ENCODE measurements around the gene LDHD. TPM values are rescaled to one million over a fixed set of nuclear protein-coding genes. Genes with fewer than 3 reads are reported as not detected.

The LDHD gene
- total RNA-seq, 4 donors from 2014 or later, result 10.2 to 41.3 (median 26.3) TPM

DNA sequence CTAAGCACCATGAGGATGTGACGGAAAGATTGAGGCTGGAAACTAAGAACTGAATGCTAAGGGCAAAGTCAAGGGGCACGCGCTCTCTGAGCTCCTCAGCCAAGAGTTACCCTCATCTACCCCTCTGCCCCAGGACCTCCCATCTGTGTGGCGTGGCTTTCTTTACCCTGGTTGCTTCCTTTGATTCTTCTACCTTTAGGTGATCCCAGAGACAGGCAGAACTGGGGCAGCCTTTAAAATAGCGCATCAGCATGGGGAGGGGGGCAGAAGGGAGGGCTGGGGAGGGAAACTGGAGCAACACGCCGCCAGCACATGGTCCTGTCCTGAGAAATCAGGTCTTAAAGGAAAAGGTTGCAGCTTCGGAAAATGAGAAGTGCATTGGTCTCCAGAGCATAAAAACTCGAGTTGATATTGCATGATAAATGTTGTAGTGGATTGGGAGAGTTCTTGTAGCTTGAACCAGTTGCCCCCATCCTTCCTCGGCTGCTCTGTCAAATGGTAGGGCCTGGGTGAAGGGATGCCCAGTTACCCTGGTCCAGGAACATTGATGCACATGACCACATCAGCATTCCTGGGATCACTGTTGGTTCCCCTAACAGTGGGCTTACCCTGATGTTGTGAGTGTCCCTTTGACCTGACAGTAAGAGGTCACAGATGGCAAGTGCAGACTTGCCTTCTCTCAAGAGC lies 29.7 kb downstream of the LDHD start:
- H3K9me3 ChIP-seq, result no peaks in the 10 kb centered on the region
- peaks cover 37 to 45% of the 10 kb centered on the region in 2 donors for H3K4me1 ChIP-seq
- no peak for DNase-seq
- TF ChIP-seq, protein P1, sequence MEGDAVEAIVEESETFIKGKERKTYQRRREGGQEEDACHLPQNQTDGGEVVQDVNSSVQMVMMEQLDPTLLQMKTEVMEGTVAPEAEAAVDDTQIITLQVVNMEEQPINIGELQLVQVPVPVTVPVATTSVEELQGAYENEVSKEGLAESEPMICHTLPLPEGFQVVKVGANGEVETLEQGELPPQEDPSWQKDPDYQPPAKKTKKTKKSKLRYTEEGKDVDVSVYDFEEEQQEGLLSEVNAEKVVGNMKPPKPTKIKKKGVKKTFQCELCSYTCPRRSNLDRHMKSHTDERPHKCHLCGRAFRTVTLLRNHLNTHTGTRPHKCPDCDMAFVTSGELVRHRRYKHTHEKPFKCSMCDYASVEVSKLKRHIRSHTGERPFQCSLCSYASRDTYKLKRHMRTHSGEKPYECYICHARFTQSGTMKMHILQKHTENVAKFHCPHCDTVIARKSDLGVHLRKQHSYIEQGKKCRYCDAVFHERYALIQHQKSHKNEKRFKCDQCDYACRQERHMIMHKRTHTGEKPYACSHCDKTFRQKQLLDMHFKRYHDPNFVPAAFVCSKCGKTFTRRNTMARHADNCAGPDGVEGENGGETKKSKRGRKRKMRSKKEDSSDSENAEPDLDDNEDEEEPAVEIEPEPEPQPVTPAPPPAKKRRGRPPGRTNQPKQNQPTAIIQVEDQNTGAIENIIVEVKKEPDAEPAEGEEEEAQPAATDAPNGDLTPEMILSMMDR (IDR thresholded peaks at IDR 0.05), result no peak
- no peak for TF ChIP-seq POLR2A (IDR thresholded peaks at IDR 0.05)
- H3K36me3 ChIP-seq, result no peaks in the 10 kb centered on the region
- intact Hi-C loops (cut with DNase I), result no loop called here
- H3K27ac ChIP-seq, result peak overlapping the region in 2 of 3 donors; percentile 37 to 74
- 87 to 89% methylated on average over 10 of the region's 10 CpGs for WGBS, 2 donors
- H3K27me3 ChIP-seq, result no peaks in the 10 kb centered on the region
- no peak overlapping the region for H3K4me3 ChIP-seq (replicated peaks in 1 of 3)

DNA sequence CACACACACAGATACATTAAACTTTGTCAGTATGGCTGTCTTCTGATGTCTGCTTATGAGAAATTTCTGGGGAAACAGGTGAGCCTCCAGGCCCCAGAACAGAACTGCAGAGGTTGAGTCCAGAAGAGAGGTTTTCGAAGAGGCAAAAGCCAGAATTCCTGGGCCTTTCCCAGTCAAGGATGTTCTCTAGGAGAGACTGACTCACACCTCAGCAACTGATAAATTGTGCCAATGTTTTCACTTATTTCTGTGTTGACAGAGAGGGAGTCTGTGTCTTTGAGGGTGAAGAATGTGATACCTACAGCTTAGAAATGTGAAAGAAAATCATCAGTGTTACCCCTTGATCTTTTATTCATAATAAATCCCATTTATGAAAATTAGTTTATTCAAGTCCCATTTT lies 30.3 kb downstream of the LDHD start:
- no peak for TF ChIP-seq POLR2A (IDR thresholded peaks at IDR 0.05)
- TF ChIP-seq, protein P1 (IDR thresholded peaks at IDR 0.05), result no peak
- H3K4me1 ChIP-seq, result peaks cover 40 to 46% of the 10 kb centered on the region in 2 donors
- intact Hi-C loops (cut with DNase I), result no loop called here
- WGBS, 2 donors, result 85 to 100% methylated on average over 1 of the region's 1 CpG
- H3K27ac ChIP-seq, result peak overlapping the region in 2 of 3 donors; percentile 37 to 74
- no peaks in the 10 kb centered on the region for H3K27me3 ChIP-seq
- no peaks in the 10 kb centered on the region for H3K36me3 ChIP-seq
- no peak for DNase-seq
- no peaks in the 10 kb centered on the region for H3K9me3 ChIP-seq
- H3K4me3 ChIP-seq (replicated peaks in 1 of 3), result no peak overlapping the region

DNA sequence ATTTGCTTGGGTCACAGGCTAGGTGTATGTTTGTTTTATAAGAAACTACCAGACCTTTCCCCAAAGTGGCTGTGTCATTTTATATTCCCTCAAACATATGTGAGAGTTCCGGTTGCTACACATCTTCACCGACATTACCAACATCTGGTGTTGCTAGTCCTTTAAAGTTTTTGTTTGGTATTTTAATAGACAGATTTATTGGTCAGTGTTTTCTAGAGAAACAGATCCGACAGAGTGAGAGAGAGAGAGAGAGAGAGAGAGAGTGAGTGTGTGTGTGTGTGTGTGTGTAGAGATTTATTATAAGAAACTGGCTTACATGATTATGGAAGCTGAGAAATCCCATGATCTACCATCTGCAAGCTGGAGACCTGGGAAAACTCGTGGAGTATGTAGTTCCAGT lies 31.0 kb downstream of the LDHD start:
- Histone ChIP-seq H3K27ac (no peak overlapping the region), H3K4me1 (peaks cover 44 to 46% of the 10 kb centered on the region in 2 donors)
- WGBS, 2 donors, result 90 to 93% methylated on average over 4 of the region's 4 CpGs

DNA sequence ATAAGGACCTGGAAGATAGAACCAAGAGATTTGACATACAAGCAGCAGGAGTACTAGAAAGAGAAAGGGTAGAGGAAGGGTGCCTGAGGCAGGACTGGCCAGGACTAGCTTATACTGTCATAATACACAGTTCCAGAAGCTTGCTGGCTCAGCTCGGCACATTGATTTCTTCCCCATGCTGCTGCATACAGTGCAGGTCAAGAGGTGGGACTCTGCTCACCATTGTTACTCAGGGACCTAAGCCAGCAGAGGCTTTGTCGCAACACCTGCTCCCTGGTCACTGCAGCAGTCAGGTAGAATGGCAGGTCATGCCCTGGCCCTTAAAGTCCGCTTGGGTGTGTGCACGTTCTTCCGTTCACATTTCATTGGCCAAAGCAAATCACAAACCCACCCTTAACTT lies 32.8 kb downstream of the LDHD start:
- TF ChIP-seq POLR2A (IDR thresholded peaks at IDR 0.05), result no peak
- TF ChIP-seq, protein P1 (IDR thresholded peaks at IDR 0.05), result no peak
- no peak overlapping the region for H3K27ac ChIP-seq
- no peaks in the 10 kb centered on the region for H3K27me3 ChIP-seq
- peaks cover 40 to 44% of the 10 kb centered on the region in 2 donors for H3K4me1 ChIP-seq
- WGBS, 2 donors, result 87 to 96% methylated on average over 5 of the region's 5 CpGs
- no peaks in the 10 kb centered on the region for H3K36me3 ChIP-seq
- DNase-seq, result no peak
- H3K4me3 ChIP-seq (replicated peaks in 1 of 3), result no peak overlapping the region
- intact Hi-C loops (cut with DNase I), result no loop called here
- H3K9me3 ChIP-seq, result no peaks in the 10 kb centered on the region

More for the DNA sequence above, 31.0 kb downstream of the LDHD start:
- intact Hi-C loops (cut with DNase I), result no loop called here
- no peaks in the 10 kb centered on the region for H3K36me3 ChIP-seq
- TF ChIP-seq, protein P1 (IDR thresholded peaks at IDR 0.05), result no peak
- TF ChIP-seq POLR2A (IDR thresholded peaks at IDR 0.05), result no peak
- no peaks in the 10 kb centered on the region for H3K27me3 ChIP-seq
- H3K4me3 ChIP-seq (replicated peaks in 1 of 3), result no peak overlapping the region
- H3K9me3 ChIP-seq, result no peaks in the 10 kb centered on the region
- DNase-seq, result no peak

DNA sequence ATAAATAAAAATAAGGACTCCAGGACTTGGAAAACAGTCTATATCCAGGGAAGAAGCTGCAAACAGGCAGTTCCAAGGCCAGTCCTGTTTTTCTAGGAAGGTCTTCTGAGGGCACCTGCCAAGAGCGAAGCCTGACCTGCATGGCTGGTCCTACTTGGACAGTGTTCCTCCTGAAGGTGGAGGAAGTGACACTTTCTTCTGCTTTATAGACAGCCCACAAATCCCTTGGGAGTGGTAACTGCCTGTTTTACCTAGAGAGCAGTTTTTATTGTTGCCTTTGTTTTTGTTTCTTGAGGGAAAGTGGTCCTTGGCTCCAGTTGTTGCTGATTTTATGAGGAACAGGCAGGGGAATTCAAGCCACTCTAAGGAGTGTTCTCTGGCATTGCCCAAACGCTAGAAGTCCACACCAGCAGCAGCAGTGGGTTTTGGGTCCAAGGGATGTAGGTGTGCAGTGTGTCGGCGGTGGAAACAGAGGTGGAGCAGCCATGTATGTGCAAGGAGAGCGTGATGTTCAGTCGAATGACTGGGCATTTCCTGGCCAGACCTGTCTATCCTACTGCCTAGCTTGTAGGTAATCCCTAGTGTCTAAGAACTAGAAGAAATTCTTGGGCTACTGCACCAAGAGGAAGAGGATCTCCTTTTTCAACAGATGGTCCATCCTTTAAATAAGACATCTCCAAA lies 35.3 kb downstream of the LDHD start:
- H3K27ac ChIP-seq, result peak overlapping the region in 2 of 3 donors; percentile 2 to 48
- intact Hi-C loops (cut with DNase I), result no loop called here
- H3K9me3 ChIP-seq, result no peaks in the 10 kb centered on the region
- peaks cover 15 to 22% of the 10 kb centered on the region in 2 donors for H3K4me1 ChIP-seq
- H3K4me3 ChIP-seq (replicated peaks in 1 of 3), result no peak overlapping the region
- no peaks in the 10 kb centered on the region for H3K36me3 ChIP-seq
- H3K27me3 ChIP-seq, result no peaks in the 10 kb centered on the region
- 61 to 75% methylated on average over 6 of the region's 6 CpGs for WGBS, 2 donors
- DNase-seq, result peak in 1 of 2 donors; percentile 65
- TF ChIP-seq POLR2A (IDR thresholded peaks at IDR 0.05), result no peak
- TF ChIP-seq, protein P1 (IDR thresholded peaks at IDR 0.05), result no peak
